Measurements from ENCODE around the gene PKP3. TPM values are rescaled to one million over a fixed set of nuclear protein-coding genes. Genes with fewer than 3 reads are reported as not detected.
A peak's percentile ranks its signal among the peaks of the same experiment; 100 is the strongest.
"Not testable (repeated sequence)": the region's sequence is repeated elsewhere in the genome, so short reads cannot be mapped to it uniquely, and the experiment has no call there.

PKP3 gene, protein sequence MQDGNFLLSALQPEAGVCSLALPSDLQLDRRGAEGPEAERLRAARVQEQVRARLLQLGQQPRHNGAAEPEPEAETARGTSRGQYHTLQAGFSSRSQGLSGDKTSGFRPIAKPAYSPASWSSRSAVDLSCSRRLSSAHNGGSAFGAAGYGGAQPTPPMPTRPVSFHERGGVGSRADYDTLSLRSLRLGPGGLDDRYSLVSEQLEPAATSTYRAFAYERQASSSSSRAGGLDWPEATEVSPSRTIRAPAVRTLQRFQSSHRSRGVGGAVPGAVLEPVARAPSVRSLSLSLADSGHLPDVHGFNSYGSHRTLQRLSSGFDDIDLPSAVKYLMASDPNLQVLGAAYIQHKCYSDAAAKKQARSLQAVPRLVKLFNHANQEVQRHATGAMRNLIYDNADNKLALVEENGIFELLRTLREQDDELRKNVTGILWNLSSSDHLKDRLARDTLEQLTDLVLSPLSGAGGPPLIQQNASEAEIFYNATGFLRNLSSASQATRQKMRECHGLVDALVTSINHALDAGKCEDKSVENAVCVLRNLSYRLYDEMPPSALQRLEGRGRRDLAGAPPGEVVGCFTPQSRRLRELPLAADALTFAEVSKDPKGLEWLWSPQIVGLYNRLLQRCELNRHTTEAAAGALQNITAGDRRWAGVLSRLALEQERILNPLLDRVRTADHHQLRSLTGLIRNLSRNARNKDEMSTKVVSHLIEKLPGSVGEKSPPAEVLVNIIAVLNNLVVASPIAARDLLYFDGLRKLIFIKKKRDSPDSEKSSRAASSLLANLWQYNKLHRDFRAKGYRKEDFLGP
- total RNA-seq, result not detected

DNA sequence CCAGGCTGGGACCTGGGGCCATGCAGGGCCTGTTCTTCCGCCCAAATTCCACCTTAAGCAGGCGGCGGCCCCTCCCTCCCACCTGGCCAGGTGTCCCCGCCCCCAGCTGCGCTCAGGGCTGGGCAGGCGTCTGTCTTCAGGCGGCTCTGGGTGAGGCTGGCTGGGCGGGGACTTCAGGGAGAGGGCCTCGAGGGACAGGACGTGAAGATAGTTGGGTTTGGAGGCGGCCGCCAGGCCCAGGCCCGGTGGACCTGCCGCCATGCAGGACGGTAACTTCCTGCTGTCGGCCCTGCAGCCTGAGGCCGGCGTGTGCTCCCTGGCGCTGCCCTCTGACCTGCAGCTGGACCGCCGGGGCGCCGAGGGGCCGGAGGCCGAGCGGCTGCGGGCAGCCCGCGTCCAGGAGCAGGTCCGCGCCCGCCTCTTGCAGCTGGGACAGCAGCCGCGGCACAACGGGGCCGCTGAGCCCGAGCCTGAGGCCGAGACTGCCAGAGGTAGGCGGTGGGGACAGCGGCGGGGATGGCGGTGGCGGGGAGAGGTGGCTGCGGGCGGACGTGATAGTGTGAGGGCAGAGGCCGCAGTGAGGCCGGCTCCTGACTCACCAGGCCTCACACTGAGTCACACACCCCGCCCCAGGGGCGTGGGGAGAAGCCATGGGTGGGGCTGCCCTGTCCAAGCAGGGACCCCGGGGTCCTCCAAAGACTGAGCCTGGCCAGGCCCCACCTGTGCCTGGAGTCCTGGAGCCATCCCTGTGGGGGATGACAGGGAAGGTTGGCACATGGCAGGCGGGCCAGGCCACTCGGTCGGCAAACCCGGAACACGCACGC is at the start of gene PKP3:
TSS of gene PKP3 (plus strand) at position 176 of the 824 bp plus-strand sequence. CDS start at position 260, 84 bp downstream.
- Mint-ChIP-seq H3K4me1 (no peaks in the 10 kb centered on the region), H3K27ac (no peak within 1 kb of the TSS), H3K36me3 (peaks cover 3% of the 10 kb centered on the region), H3K4me3 (no peak within 1 kb of the TSS), H3K9me3 (no peaks in the 10 kb centered on the region), H3K27me3 (no peaks in the 10 kb centered on the region)
- no peak for DNase-seq

DNA sequence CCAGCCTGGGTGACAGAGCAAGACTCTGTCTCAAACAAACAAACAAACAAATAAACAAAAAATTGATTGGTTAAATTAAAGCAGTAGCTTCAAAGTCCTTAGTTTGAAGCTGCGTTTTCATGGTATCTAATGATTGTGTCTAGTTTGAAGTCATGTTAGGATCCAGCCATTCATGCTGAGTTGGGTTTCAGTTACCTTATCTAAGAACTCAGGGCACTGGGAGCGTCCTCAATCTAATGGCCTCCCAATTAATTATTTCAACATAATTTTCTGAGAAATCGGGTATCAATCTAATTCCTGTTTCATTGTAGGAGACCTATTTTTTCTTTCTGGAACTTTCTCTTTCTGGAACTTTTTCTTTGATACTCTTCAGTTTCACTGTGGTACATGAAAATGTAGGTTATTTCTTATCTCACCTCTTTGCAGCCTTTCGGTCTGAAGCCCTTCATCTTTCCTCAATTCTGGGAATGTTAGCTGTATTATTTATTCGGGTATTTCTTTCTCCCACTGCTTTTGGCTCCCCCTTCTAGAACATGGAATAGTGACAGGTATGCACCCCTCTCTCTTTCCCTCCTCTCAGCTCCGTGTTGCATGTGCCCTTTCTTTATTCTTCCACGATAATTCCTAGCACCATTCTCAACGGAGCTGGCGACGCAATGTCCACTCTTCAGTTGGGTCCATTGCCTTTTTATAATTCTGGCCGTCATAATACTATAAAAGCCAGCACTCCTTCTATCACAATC is 49.0 kb upstream of the PKP3 start:
- Mint-ChIP-seq H3K4me3 (no peak overlapping the region), H3K27ac (no peak overlapping the region)

DNA sequence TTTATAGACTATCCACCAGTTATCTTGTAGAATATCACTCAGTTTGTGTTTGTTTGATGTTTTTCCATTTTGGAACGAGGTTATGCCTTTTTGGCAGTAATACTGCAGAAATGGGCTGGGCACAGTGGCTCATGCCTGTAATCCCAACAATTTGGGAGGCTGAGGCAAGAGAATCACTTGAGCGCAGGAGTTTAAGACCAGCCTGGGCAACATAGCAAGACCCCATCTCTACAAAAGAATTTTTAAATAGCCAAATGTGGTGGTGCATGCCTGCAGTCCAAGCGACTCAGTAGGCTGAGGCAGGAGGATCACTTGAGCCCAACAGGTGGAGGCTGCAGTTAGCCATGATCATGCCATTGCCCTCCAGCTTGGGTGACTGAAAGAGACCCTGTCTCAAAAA is 47.5 kb upstream of the PKP3 start:
- Mint-ChIP-seq H3K9me3 (no peaks in the 10 kb centered on the region), H3K27ac (no peak overlapping the region)
- DNase-seq, result no peak

More for the DNA sequence above, 49.0 kb upstream of the PKP3 start:
- peaks cover 11% of the 10 kb centered on the region for H3K4me1 Mint-ChIP-seq
- no peaks in the 10 kb centered on the region for H3K27me3 Mint-ChIP-seq
- no peaks in the 10 kb centered on the region for H3K9me3 Mint-ChIP-seq
- no peak for DNase-seq
- H3K36me3 Mint-ChIP-seq, result peaks cover 2% of the 10 kb centered on the region

DNA sequence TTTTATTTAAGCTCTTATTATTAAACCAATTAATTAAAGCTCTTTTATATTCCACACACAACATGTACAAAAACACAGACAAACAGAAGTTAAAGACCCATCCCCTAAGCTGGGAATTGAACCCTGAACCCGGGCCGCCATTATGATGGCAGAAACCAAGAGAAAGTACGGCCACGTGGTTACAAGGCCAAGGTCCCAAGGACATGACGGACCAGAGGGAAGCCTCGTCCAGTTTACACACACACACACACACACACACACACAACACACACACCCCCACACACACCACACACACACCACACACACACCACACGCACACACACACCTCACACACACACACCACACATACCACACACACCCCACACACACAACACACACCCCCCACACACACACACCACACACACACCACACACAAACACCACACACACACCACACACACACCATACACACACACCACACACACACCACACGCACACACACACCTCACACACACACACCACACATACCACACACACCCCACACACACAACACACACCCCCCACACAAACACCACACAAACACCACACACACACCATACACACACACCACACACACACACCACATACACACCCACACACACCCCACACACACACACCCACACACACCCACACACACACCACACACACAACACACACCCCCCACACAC is 44.6 kb upstream of the PKP3 start:
- H3K4me1 Mint-ChIP-seq, result peaks cover 33% of the 10 kb centered on the region
- not testable (repeated sequence) for DNase-seq, H3K27ac Mint-ChIP-seq, H3K9me3 Mint-ChIP-seq, H3K36me3 Mint-ChIP-seq, H3K27me3 Mint-ChIP-seq, H3K4me3 Mint-ChIP-seq

More for the DNA sequence above, 47.5 kb upstream of the PKP3 start:
- Mint-ChIP-seq H3K4me3 (no peak overlapping the region), H3K4me1 (peaks cover 17% of the 10 kb centered on the region), H3K27me3 (no peaks in the 10 kb centered on the region), H3K36me3 (peaks cover 1% of the 10 kb centered on the region)

DNA sequence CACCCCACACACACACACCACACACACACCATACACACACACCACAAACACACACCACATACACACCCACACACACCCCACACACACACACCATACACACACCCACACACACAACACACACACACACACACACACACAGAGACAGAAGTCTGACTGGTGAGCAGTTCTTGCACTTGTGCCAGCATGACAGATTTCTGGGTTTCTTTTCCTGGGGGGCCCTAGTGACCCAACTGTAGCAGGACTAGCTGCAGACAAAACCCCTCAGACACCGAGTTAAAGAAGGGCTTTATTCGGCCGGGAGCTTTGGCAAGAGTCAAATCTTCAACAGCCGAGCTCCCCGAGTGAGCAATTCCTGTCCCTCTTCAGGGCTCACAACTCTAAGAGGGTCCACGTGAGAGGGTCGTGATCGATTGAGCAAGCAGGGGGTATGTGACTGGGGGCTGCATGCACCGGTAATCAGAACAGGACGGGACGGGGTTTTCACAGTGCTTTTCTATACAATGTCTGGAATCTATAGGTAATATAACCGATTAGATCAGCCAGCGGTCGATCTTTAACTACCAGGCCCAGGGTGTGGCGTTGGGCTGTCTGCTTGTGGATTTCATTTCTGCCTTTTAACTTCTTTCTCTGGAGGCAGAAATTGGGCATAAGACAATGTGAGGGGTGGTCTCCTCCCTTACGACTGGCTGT is 43.8 kb upstream of the PKP3 start:
- not testable (repeated sequence) for H3K4me3 Mint-ChIP-seq, H3K9me3 Mint-ChIP-seq, H3K27me3 Mint-ChIP-seq, H3K36me3 Mint-ChIP-seq, DNase-seq
- Mint-ChIP-seq H3K27ac (peak overlapping the region; percentile 36), H3K4me1 (peaks cover 36% of the 10 kb centered on the region)

DNA sequence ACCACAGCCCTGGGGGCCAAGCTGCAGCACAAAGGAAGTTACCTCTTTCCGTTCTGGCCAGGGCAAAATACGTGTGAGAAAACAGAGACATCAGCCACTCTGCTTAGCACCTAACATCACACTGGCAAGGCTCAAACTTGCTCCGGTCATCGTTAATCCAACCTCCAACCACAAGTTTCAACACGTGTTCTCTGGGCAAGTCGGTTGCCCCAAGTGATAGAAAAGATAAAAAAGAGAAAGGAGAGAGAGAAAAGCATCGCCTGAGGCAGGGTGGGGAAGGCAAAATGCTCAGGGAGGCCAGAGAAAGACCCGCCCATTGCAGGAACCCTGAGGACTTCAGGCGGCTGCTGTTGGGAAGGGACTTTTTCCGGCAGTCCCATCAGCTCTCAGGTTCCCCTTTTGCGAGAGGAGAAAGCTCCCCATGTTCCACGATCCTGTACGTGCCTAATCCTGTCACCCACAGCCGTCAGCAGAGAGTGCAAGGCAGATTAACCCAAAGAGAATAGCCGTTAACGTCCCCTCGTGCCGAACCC is 43.2 kb upstream of the PKP3 start:
- Mint-ChIP-seq H3K27ac (peak overlapping the region; percentile 36), H3K4me1 (peaks cover 37% of the 10 kb centered on the region), H3K9me3 (no peaks in the 10 kb centered on the region), H3K27me3 (no peaks in the 10 kb centered on the region), H3K4me3 (no peak overlapping the region), H3K36me3 (no peaks in the 10 kb centered on the region)
- DNase-seq, result no peak

DNA sequence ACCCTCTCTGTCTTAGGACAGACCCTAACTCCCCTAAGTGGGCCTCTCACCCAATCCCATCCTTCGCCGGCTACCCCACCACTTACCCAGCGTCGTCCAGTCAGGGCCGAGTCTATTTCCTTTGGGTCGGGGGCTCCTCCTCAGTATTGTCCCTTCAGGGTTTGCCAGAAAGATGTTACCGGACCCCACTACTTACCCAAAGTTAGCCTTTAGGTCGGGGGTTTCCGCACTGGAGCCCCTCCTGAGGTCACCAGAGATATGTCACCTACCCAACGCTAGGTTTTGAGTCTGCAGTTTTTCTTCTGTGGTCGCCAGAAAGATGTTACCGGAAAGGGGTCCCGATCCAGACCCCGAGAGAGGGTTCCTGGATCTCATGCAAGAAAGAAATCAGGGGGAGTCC is 42.6 kb upstream of the PKP3 start:
- Mint-ChIP-seq H3K9me3 (no peaks in the 10 kb centered on the region), H3K4me3 (no peak overlapping the region), H3K4me1 (peaks cover 37% of the 10 kb centered on the region), H3K27me3 (no peaks in the 10 kb centered on the region), H3K36me3 (no peaks in the 10 kb centered on the region), H3K27ac (peak overlapping the region; percentile 12)
- DNase-seq, result no peak

DNA sequence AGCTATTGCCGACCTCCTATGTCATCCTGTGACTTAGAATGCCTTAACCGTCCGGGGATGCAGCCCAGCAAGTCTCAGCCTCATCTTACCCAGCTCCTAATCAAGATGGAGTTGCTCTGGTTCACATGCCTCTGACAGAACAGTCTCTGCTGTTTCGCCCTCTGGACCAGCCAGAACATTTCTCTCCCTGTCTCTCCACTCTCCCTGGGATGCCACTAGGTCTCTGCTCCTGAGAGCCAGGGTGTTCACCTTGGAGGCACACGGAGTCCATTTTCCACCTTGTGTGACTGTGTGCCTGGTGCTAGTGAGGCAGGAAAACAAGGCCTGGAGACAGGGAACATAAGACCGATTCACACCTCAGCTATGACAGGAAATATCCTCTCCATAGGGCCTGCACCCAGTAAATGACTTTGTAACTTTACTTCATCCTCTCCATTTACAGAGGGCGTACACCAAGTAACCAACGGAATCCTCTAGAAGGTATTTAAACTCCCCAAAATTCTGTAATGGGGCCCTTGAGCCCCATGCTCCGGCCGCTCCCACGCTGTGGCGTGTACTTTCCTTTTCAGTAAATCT is 41.5 kb upstream of the PKP3 start:
- peaks cover 37% of the 10 kb centered on the region for H3K4me1 Mint-ChIP-seq
- no peak for DNase-seq
- H3K27ac Mint-ChIP-seq, result no peak overlapping the region
- H3K9me3 Mint-ChIP-seq, result no peaks in the 10 kb centered on the region
- no peaks in the 10 kb centered on the region for H3K27me3 Mint-ChIP-seq
- no peak overlapping the region for H3K4me3 Mint-ChIP-seq
- H3K36me3 Mint-ChIP-seq, result no peaks in the 10 kb centered on the region

DNA sequence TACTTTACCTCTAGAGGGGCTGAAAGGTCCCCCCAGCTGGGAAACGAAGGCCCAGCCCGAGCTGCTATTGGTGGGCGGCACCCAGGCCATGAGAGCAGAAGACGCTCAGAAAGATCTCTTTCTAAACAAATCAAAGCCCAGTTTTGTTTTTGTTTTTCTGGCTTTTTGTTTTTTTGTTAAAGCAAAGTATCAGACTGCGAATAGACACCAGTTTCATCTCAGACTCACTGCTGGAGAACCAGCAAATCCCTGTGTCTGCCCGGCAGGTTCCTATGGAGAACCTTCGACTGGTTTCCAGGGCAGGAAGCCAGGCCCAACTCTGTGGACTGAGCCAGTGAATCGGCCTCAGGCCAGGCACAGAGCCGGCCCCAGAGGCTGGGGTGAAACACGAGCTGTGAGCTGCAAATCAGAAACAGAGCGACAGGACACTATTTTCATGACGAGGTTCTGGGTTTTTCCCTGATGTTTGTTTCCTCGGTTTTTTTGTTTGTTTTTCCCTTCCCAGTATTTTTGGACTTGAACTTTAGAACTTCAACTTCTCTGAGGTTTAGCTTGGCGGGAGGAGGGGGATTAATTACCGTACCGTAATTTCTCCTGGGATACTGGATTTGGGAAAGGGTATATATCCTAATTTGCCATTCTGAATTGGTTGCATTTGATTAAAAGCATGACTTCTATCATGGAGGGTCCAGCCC is 40.7 kb upstream of the PKP3 start:
- Mint-ChIP-seq H3K9me3 (no peaks in the 10 kb centered on the region), H3K4me3 (no peak overlapping the region), H3K4me1 (peaks cover 37% of the 10 kb centered on the region), H3K36me3 (no peaks in the 10 kb centered on the region), H3K27ac (no peak overlapping the region), H3K27me3 (no peaks in the 10 kb centered on the region)
- no peak for DNase-seq

DNA sequence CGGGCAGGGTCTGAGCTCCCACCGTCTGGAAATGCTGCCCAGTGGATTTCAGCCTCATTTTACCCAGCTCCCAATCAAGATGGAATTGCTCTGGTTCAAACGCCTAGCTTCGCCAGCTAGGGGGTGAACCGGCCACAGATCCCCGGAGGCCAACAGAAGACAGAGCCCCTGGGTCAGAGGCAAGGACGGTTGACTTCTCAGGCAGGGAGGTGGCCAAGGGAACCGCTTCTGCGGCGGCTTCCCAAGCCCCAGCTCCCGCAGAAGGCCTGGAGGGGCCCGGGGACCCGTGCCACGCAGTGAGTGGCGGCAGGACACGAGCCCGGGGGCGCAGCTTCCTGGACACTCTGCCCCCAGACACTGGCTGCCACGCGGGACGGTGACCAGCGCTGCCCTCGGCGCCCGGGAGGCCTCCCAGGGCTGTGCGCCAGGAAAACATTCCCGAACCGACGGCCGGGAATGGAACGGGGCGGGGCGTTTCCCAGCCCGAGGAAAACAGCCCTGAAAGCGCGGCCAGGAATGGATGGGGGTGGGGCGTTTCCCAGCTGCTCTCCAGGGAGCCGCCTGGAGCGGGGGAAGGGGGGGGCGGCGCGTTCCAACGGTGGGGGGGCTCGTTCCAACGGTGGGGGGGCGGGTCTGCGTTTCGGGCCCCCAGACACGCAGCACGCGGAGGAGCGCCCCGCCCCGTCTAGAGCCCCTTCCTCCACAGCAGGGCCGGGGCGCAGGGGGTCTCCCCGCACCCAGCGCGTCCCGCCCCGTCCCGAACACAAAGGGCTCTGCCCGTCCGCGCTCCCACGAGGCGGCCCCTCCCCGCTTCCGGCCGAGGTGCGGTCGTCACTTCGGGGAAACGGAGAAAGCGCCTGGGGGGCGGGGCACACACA is 38.2 kb upstream of the PKP3 start:
- Mint-ChIP-seq H3K27me3 (no peaks in the 10 kb centered on the region), H3K4me3 (peak overlapping the region; percentile 84), H3K9me3 (no peaks in the 10 kb centered on the region)

DNA sequence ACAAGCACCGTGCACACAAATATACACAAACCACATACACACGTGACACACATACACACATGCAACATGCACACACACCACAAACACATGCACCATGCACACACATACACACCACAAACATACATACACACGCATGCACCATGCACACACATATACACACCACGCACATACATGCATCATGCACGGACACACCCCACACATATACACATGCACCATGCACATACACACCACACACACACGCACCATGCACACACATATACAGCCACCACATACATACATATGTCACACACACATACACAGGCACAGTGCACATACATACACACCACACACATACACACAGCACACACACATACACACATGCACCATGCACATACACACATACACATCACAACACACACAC is 37.4 kb upstream of the PKP3 start:
- H3K27me3 Mint-ChIP-seq, result no peaks in the 10 kb centered on the region
- H3K36me3 Mint-ChIP-seq, result no peaks in the 10 kb centered on the region
- H3K27ac Mint-ChIP-seq, result no peak overlapping the region
- no peak for DNase-seq
- peaks cover 2% of the 10 kb centered on the region for H3K9me3 Mint-ChIP-seq
- peaks cover 24% of the 10 kb centered on the region for H3K4me1 Mint-ChIP-seq
- H3K4me3 Mint-ChIP-seq, result no peak overlapping the region

More for the DNA sequence above, 38.2 kb upstream of the PKP3 start:
- Mint-ChIP-seq H3K36me3 (no peaks in the 10 kb centered on the region), H3K27ac (peak overlapping the region; percentile 94), H3K4me1 (peaks cover 32% of the 10 kb centered on the region)
- peak; percentile 92 for DNase-seq

DNA sequence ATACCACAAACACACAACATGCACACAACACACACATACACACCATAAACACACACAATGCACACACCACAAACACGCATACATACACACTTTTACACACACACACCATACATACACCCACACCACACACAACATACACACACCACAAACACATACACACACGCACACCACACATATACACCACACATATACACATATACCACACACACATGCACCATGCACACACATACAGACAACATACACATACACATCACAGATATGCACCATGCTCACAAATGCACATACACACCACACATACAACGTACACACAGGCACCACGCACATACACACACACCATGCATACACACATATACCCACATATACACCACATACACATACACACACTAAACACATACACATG is 36.4 kb upstream of the PKP3 start:
- no peak for DNase-seq
- Mint-ChIP-seq H3K36me3 (no peaks in the 10 kb centered on the region), H3K4me1 (peaks cover 19% of the 10 kb centered on the region), H3K9me3 (peaks cover 3% of the 10 kb centered on the region), H3K27ac (no peak overlapping the region), H3K4me3 (no peak overlapping the region), H3K27me3 (no peaks in the 10 kb centered on the region)
